ENCODE measurements around the gene TBC1D12.
"Not testable (repeated sequence)": the region's sequence is repeated elsewhere in the genome, so short reads cannot be mapped to it uniquely, and the experiment has no call there.

The TBC1D12 gene

DNA sequence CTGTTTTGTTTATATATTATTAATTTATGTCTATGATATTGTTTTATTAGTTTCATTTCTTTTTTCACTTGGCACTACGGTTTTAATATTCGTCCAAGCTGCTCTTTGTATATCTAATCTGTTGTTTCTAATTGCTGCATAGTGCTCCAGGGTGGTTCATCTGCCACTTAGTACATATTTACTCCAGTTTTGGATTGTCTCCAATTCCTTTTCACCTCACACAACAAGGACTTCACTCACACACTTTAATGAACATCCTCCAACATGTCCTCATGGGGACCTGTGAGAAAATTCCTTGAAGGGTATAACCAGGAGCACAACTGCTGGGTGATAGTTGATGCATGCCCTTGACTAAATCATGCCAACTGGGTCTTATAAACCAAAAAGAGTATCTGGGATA is 25.5 kb upstream of the TBC1D12 start:
- no peaks in the 10 kb centered on the region for H3F3A ChIP-seq (ENCODE audit: insufficient read depth)
- no peaks in the 10 kb centered on the region for H3K9me3 ChIP-seq (ENCODE audit: insufficient read depth, low read length)
- no peaks in the 10 kb centered on the region for H3K27me3 ChIP-seq (ENCODE audit: low read length)
- H3K9ac ChIP-seq (ENCODE audit: low read length), result no peak overlapping the region
- TF ChIP-seq EZH2phosphoT487 (conservative IDR thresholded peaks at IDR 0.05; ENCODE audit: low read length) (no peak), CTCF (IDR thresholded peaks at IDR 0.05; ENCODE audit: insufficient read depth, low read length, poor library complexity, severe bottlenecking) (no peak)
- no peak overlapping the region for H3K27ac ChIP-seq (ENCODE audit: low read depth, low read length)
- no peak overlapping the region for H2AFZ ChIP-seq (ENCODE audit: low read depth, low read length, severe bottlenecking)
- H3K36me3 ChIP-seq (ENCODE audit: low read length), result no peaks in the 10 kb centered on the region
- no peak overlapping the region for H3K4me3 ChIP-seq (ENCODE audit: insufficient read depth, low read length, poor library complexity, severe bottlenecking)
- no peak overlapping the region for H3K4me2 ChIP-seq (ENCODE audit: low read depth, low read length, poor library complexity, severe bottlenecking)
- no peaks in the 10 kb centered on the region for H3K79me2 ChIP-seq (ENCODE audit: insufficient read depth, low read length)
- H4K20me1 ChIP-seq (ENCODE audit: low read depth, low read length), result no peaks in the 10 kb centered on the region
- no peaks in the 10 kb centered on the region for H3K9me2 ChIP-seq (replicated peaks; ENCODE audit: insufficient read depth, low read length)

GRCh38 chr10:94383530-94383929 is 18.8 kb upstream of the TBC1D12 start:
- no peak overlapping the region for H3K9ac ChIP-seq (ENCODE audit: low read length)
- no peaks in the 10 kb centered on the region for H3K27me3 ChIP-seq (ENCODE audit: low read length)
- no peaks in the 10 kb centered on the region for H3K9me3 ChIP-seq (ENCODE audit: insufficient read depth, low read length)
- no peak overlapping the region for H3K4me3 ChIP-seq (ENCODE audit: insufficient read depth, low read length, poor library complexity, severe bottlenecking)
- no peak overlapping the region for H3K4me2 ChIP-seq (ENCODE audit: low read depth, low read length, poor library complexity, severe bottlenecking)
- TF ChIP-seq EZH2phosphoT487 (conservative IDR thresholded peaks at IDR 0.05; ENCODE audit: low read length) (no peak), CTCF (IDR thresholded peaks at IDR 0.05; ENCODE audit: insufficient read depth, low read length, poor library complexity, severe bottlenecking) (no peak)
- no peaks in the 10 kb centered on the region for H4K20me1 ChIP-seq (ENCODE audit: low read depth, low read length)
- H2AFZ ChIP-seq (ENCODE audit: low read depth, low read length, severe bottlenecking), result no peak overlapping the region
- no peak overlapping the region for H3K27ac ChIP-seq (ENCODE audit: low read depth, low read length)
- no peaks in the 10 kb centered on the region for H3K9me2 ChIP-seq (replicated peaks; ENCODE audit: insufficient read depth, low read length)
- H3F3A ChIP-seq (ENCODE audit: insufficient read depth), result no peaks in the 10 kb centered on the region
- no peaks in the 10 kb centered on the region for H3K36me3 ChIP-seq (ENCODE audit: low read length)
- H3K79me2 ChIP-seq (ENCODE audit: insufficient read depth, low read length), result no peaks in the 10 kb centered on the region

DNA sequence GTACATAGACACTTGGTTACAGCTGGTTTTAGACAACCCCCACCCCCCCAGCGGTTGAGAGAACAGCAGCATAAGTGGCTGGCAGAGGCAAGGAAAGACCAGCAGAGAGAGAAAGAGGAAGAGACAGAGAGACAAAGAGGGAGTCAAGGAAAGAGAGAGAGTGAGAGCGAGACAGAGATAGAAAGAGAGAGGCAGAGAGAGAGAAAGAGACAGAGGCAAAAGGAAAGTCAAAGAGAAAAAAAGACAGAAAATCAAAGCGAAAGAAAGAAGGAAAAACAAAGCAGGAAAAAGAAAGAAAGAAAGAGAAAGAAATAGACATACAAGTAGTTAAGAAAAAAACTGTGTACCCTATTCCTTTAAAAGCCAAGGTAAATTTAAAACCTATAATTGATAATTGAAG is 16.6 kb upstream of the TBC1D12 start:
- not testable (repeated sequence) for H3K36me3 ChIP-seq (ENCODE audit: low read length); H3F3A ChIP-seq (ENCODE audit: insufficient read depth); H3K79me2 ChIP-seq (ENCODE audit: insufficient read depth, low read length); H3K4me2 ChIP-seq (ENCODE audit: low read depth, low read length, poor library complexity, severe bottlenecking); H3K9ac ChIP-seq (ENCODE audit: low read length); H4K20me1 ChIP-seq (ENCODE audit: low read depth, low read length); H3K27ac ChIP-seq (ENCODE audit: low read depth, low read length); H3K9me3 ChIP-seq (ENCODE audit: insufficient read depth, low read length); H3K4me3 ChIP-seq (ENCODE audit: insufficient read depth, low read length, poor library complexity, severe bottlenecking); H3K27me3 ChIP-seq (ENCODE audit: low read length); H3K9me2 ChIP-seq (replicated peaks; ENCODE audit: insufficient read depth, low read length); H2AFZ ChIP-seq (ENCODE audit: low read depth, low read length, severe bottlenecking)

GRCh38 chr10:94392117-94392516 is 10.2 kb upstream of the TBC1D12 start:
- not testable (repeated sequence) for H2AFZ ChIP-seq (ENCODE audit: low read depth, low read length, severe bottlenecking); H3K9ac ChIP-seq (ENCODE audit: low read length); H3K9me2 ChIP-seq (replicated peaks; ENCODE audit: insufficient read depth, low read length); H3K36me3 ChIP-seq (ENCODE audit: low read length); H3K79me2 ChIP-seq (ENCODE audit: insufficient read depth, low read length); H3K4me3 ChIP-seq (ENCODE audit: insufficient read depth, low read length, poor library complexity, severe bottlenecking); H3K9me3 ChIP-seq (ENCODE audit: insufficient read depth, low read length); H4K20me1 ChIP-seq (ENCODE audit: low read depth, low read length); H3K4me2 ChIP-seq (ENCODE audit: low read depth, low read length, poor library complexity, severe bottlenecking); H3K27ac ChIP-seq (ENCODE audit: low read depth, low read length); H3K27me3 ChIP-seq (ENCODE audit: low read length); H3F3A ChIP-seq (ENCODE audit: insufficient read depth)

Measured in SU-DHL-6 (cell line).